Stimulated activated CD8-positive, alpha-beta memory T cell treated with anti-CD3 and anti-CD28 coated beads, Interleukin-12 subunit alpha, Interleukin-12 subunit beta, amount 100 ng/mL, for 4 hours (primary cell): ENCODE data around the gene UBE2D1.

Source experiments
- DNase-seq: peaks from one replicate; pipeline ENCODE4 v3.0.0-alpha.2; 2020; ENCODE audit warnings: low read depth

The UBE2D1 gene

GRCh38 chr10:58334817-58335305 is at the start of gene UBE2D1:
Gene UBE2D1 (plus strand): TSS chr10:58335006. CDS start chr10:58335202, 196 bp downstream.
- DNase-seq = peak; percentile 75

GRCh38 chr10:58291538-58292174 is 43.1 kb upstream of the UBE2D1 start:
- DNase-seq = no peak

GRCh38 chr10:58293989-58294388 is 40.8 kb upstream of the UBE2D1 start:
- no peak for DNase-seq

GRCh38 chr10:58299580-58299979 is 35.2 kb upstream of the UBE2D1 start:
- DNase-seq = peak; percentile 17

- no peak for DNase-seq
Measured at GRCh38 chr10:58300676-58301075, 34.1 kb upstream of the UBE2D1 start.

- DNase-seq = no peak
Measured at GRCh38 chr10:58302254-58302653, 32.6 kb upstream of the UBE2D1 start.

GRCh38 chr10:58304099-58304633 is 30.6 kb upstream of the UBE2D1 start:
- no peak for DNase-seq

- DNase-seq = no peak
Measured at GRCh38 chr10:58305821-58306220, 29.0 kb upstream of the UBE2D1 start.

- no peak for DNase-seq
Measured at GRCh38 chr10:58307676-58308075, 27.1 kb upstream of the UBE2D1 start.

- no peak for DNase-seq
Measured at GRCh38 chr10:58311026-58311425, 23.8 kb upstream of the UBE2D1 start.

GRCh38 chr10:58316874-58317273 is 17.9 kb upstream of the UBE2D1 start:
- DNase-seq = no peak

GRCh38 chr10:58318346-58318745 is 16.5 kb upstream of the UBE2D1 start:
- no peak for DNase-seq

- no peak for DNase-seq
Measured at GRCh38 chr10:58319599-58319998, 15.2 kb upstream of the UBE2D1 start.

GRCh38 chr10:58320351-58321049 is 14.3 kb upstream of the UBE2D1 start:
- no peak for DNase-seq

- no peak for DNase-seq
Measured at GRCh38 chr10:58322072-58322834, 12.6 kb upstream of the UBE2D1 start.

GRCh38 chr10:58322835-58323209 is 12.0 kb upstream of the UBE2D1 start:
- no peak for DNase-seq

- DNase-seq = no peak
Measured at GRCh38 chr10:58326967-58327381, 7.8 kb upstream of the UBE2D1 start.

- DNase-seq = no peak
Measured at GRCh38 chr10:58328233-58328632, 6.6 kb upstream of the UBE2D1 start.

GRCh38 chr10:58330431-58330830 is 4.4 kb upstream of the UBE2D1 start:
- DNase-seq = no peak

- DNase-seq = no peak
Measured at GRCh38 chr10:58331646-58332045, 3.2 kb upstream of the UBE2D1 start.

GRCh38 chr10:58335306-58336005 is 650 bp downstream of the UBE2D1 start:
- peak; percentile 3 for DNase-seq

- no peak for DNase-seq
Measured at GRCh38 chr10:58336242-58336641, 1.4 kb downstream of the UBE2D1 start.
